T1000 (cell line): Measurements from ENCODE around the gene RPLP2.

Experiments
- DNase-seq: peaks from one replicate; lab custom pipeline; 2025; ENCODE audit warnings: mixed read lengths; lab: John Stamatoyannopoulos, UW

The RPLP2 gene

DNA sequence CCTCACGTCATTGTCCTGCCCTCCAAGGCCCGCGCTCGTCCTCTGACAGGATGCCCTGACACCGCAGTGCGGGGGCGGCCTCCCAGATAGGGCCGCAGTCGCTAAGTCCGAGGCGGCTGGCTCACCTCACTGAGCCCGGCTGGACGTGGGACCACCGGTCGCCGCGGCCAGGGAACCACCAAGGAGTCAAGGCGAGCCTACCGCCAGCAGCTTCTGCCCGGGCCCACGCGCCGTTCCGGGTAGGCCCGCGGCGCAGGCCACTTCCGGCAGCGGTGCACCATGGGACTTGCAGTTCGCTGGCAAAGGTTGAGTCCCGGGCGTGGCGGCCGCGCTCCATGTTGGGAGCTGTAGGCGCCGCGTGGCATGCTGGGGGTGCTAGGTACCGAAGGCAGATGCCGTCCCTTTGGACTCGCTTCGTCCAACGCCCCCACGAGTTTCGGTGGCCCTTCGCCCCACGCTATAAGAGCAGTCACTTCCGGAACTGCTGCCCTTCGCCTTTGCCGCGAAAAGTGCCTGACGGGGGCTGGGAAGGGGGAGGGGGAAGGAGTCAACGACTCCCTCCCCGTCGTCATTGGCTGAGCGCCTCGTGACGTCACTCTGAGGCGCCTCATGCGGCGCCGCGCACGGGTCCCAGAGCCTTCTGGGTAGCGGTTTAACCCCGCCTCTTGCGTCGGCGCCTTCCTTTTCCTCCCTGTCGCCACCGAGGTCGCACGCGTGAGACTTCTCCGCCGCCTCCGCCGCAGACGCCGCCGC is at the start of gene RPLP2:
TSS of gene RPLP2 (plus strand) at position 681 of the 753 bp plus-strand sequence. CDS start 268 bp downstream, outside the sequence.
- peak; percentile 90 for DNase-seq

- no peak for DNase-seq
Measured at GRCh38 chr11:760236-760635, 49.5 kb upstream of the RPLP2 start.

DNA sequence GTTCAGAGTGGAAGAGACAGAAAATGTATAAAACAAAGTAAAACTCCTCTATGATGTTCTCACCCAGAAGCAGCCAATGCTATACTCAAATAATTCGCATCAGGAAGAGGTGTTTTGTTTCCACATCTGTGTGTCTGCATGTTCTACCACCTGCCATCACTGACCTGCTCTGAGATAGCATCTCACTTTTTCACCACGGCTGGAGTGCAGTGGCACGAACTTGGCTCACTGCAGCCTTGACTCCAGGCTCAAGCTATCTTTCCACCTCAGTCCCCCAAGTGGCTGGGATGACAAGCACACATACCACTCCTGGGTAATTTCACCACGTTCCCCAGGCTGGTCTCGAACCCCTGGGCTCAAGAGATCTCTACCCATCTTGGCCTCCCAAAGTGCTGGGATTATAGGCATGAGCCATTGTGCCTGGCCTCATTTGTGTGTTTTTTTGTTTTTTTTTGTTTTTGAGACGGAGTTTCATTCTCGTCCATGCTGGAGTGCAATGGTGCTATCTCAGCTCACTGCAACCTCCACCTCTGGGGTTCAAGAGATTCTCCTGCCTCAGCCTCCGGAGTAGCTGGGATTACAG is 48.1 kb upstream of the RPLP2 start:
- DNase-seq: no peak

GRCh38 chr11:762421-763072 is 47.2 kb upstream of the RPLP2 start:
- peak; percentile 36 for DNase-seq

DNA sequence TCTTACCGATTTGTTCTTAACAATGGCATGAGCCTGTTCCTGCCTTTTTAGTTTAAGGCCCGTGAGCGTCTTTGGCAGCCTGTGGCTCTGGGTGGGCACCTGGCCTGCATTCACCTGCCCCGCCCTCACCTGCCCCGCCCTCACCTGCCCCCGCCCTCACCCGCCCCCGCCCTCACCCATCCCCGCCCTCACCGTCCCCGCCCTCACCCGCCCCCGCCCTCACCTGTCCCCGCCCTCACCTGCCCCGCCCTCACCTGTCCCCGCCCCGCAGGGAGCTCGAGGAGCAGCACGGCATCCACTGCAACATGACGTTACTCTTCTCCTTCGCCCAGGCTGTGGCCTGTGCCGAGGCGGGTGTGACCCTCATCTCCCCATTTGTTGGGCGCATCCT is 46.7 kb upstream of the RPLP2 start:
- no peak for DNase-seq

DNA sequence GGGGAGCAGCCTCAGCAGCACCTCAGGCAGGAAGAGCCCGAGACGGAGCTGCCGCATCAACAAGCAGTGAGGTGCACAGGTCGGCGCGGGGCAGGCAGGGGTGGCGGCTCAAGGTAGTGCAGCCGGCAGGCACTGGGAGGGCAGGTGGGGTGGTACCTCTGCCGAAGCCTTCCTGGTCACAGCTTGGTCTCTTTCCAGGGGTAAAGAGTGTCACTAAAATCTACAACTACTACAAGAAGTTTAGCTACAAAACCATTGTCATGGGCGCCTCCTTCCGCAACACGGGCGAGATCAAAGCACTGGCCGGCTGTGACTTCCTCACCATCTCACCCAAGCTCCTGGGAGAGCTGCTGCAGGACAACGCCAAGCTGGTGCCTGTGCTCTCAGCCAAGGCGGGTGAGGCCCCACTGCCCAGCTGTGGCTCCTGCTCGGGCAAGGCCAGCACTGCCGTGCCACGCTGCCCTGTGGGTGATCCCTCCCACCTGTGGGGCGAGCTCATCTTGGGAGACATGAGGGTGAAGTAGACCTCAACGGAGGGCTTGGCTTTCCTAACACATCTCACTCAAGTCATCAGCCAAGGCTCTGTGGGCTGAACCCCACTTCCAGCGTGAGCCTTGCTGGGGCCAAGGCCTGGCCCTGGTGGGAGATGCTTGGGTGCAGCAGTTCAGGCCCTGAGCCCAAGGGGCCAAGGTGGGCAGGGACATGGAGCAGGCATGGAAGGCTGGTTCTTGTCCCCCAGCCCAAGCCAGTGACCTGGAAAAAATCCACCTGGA is 46.0 kb upstream of the RPLP2 start:
- no peak for DNase-seq

GRCh38 chr11:764322-765024 is 45.3 kb upstream of the RPLP2 start:
- no peak for DNase-seq

- DNase-seq: peak; percentile 16
Measured at GRCh38 chr11:765025-765801, 44.6 kb upstream of the RPLP2 start.

GRCh38 chr11:765802-766091 is 44.0 kb upstream of the RPLP2 start:
- no peak for DNase-seq

DNA sequence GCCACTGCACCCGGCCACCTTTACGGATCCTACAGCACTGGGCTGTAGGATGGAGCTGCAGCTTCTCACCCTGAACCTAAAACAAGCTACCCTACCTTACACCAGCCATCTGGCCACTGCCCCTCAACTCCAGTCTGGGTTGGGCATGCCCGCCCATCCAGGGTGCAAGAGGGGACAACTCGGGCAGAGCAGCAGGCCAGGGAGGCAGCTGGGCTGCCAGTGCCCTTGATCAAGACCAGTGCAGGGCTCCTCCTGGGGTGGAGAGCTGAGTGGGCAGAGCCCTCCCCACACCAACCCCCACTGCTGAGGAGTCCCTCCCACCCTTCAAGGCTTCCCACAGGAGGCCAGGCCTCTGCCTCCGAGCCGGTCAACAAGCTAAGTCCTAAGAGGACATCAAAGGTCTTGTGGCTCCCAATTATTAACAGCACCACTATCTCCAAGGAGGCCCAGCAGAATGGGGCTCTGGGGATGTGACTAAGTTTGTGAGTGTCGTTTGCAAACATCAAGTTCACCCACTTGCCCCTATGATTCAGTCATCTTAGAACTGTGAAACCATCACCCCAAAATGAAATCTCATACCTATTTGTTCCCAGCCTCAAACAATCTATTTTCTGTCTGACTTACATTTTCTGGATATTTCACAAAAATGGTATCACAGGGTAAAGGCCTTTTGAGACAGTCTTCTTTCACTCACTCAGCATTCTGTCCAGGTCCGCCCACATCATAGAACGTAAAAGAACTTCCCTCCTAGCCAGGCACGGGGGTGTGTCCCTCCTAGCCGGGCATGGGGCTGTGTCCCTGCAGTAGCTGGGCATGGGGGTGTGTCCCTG is 43.4 kb upstream of the RPLP2 start:
- no peak for DNase-seq

- no peak for DNase-seq
Measured at GRCh38 chr11:766936-767210, 42.9 kb upstream of the RPLP2 start.

DNA sequence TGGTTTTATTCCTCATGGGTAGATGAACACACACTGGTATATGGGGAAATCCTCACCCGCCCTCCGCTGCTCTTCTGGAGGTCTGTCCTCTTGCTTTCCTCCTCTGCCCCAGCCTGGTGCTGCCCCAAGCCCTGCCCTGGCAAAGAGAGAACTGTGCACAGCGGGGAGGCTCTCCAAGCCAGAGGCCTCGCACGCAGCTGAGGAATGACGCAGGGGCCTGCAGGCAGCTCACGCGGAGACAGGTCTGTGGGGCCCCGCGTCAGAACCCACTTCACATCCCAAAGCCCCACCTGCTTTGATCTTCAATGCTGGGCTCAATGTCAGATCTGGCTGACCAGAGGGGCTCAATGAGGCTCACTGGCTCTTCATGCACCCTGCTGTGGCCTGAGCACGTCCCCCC is 42.5 kb upstream of the RPLP2 start:
- DNase-seq: no peak

- DNase-seq: no peak
Measured at GRCh38 chr11:769887-770641, 39.7 kb upstream of the RPLP2 start.

DNA sequence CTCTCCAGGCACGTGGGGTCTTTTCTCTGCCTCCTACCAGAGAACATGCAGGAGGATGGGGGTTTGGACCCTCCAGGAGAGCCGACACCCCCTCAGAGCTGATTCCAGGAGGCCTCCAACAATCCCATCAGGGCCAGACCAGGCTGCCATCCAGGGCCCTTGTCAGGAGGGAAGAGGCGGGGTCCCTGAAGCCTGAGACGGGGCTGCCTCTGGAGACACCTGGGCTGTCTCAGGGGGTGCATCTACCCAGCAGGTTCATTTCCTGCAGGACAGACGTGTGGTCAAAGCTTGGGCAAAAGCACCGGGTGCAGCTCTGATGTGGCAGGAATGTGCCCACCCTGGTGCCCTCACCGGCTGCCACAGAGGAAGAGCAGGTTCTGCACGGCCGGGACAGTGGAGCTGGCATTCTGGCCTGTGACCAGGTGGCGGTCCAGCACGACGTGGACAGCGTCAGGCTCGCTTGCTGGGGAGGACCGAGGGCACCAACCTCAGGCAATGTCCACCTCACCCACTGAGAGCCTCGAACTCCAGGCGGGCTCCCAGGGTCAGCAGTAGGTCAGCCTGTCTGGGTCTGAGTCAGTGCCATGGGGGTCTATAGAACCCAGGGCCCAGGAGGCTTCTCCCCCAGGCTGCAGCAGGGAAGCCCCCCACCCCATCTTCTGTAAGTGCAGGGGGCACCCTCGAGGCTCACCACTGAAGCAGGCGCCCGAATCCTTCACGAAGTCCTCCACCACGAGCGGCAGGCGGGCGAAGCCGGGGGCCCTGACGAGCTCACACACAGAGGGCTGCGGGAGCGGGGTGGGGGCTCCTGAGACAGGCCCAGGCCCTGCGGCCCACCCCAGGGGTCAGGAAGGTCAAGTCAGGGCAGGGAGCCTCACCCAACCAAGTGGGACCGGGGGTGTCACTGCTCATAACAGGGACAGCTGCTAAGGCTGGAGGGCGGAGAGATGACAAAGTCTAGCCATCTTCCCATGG is 38.8 kb upstream of the RPLP2 start:
- DNase-seq: no peak

GRCh38 chr11:771617-772204 is 38.1 kb upstream of the RPLP2 start:
- DNase-seq: no peak

DNA sequence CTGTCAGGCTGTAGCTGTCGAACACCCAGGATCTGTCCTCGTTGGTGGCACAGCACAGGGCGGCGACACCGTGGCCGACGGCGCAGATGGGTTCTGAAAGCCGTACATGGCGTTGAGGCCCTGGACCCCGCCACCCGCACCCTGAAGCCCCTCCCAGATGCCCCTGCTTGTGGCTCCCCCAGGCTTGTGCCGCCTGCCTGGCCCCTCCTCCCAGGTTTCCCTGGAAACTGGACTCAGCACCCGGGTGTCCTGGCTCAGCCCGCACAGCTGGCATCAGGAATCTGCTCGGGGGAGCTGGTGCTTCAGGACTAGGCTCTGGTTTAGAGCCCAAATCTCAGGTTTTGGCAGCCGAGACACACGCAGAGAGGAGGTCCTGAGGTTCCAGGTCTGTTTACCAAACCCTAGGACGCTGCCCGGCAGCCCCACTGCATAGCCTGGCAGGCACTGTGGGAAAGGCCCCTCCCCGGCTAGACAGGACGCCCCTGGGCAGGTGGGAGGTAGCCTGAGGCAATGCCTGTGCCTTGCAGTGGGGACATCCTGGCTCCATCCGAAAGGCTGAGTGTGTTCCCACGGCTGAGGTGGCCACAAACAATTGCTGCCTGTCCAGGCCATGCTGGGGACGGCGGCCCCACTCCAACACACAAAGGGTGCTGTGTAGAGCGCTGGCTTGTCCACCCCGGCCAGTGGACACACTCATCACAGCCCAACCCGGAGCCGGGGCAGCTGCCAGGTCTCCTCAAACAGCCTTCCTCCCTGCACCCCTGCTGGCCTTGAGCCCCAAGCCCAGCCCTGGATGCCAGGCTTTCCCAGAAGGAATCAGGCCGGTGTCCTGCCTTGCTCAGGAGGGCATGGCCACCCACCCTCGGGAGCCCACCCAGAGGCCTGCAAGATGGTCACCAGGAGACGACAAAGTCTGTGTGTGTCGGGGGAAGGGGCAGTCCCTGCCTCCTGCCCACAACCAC is 37.1 kb upstream of the RPLP2 start:
- DNase-seq: no peak

DNA sequence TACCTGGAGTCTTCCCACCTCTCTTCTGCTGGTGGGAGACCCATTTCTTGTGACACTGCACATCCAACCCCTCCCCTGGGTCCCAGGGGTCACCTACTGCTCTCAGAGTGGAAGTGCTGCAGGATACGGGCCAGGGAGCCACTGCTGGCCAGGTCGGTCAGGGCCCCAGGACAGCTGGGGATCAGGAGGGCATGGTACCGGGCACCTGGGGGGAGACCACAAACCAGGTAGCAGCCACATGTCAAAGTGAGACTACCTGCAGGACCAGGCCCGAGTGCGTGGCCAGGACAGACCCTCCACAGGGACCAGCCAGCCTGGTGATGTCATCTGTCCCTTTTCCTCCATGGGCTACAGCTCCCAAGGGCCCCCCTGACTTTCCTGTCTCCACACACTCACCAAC is 36.3 kb upstream of the RPLP2 start:
- no peak for DNase-seq
